ENCODE data around the gene NUDT11. TPM values are rescaled to one million over a fixed set of nuclear protein-coding genes. Genes with fewer than 3 reads are reported as not detected.
A peak's percentile ranks its signal among the peaks of the same experiment; 100 is the strongest.

The NUDT11 gene
- total RNA-seq, 1 donor from 2014 or later: 1.5 TPM

DNA sequence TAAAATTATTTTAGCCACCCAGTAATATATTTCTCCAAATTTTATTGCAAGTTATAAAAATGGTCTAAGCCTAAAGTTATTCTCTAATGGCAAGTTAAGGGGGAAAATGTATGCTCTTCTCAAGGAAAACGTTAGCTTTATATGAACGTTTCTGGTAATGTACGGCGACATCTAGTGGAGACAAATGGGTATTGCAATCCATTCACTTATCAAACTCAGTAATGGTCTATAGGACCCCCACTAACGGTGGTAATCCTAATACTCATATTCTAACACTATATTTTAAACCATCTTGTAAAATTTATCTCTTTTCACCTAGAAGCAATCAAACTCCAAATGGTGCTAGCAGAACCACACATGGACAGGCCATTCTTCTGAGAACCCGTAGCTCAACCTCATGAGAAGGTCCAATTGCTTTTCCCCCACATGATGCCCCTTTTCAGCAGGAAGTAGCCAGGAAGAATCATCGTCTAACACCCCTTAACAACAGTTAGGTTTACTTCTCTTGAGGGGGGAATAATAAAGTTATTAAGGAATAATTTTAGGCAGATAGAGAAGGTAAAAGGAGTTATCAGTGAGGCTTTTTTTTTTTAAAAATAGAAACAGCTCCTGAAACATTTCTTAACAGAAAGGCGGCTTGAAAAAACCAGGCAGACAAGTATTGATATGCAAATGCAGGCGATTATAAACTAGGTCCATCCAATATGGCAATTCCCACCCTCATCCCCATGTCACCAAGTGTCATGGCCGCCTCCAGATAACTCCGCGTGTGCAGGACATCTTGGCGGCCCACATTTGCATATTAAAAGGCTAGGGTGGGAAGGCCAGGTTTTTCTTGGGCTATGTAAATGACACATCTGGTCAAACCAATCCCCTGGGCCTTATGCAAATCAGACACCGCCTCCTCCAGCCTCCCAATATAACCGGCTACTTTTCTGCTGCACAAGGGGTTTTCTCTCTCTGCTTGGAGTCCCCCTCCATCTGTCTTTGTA is 35.0 kb downstream of the NUDT11 start:
- Histone ChIP-seq H3K4me3 (no peak overlapping the region), H3K9me3 (no peaks in the 10 kb centered on the region)
- intact Hi-C loops (cut with DNase I): no loop called here

DNA sequence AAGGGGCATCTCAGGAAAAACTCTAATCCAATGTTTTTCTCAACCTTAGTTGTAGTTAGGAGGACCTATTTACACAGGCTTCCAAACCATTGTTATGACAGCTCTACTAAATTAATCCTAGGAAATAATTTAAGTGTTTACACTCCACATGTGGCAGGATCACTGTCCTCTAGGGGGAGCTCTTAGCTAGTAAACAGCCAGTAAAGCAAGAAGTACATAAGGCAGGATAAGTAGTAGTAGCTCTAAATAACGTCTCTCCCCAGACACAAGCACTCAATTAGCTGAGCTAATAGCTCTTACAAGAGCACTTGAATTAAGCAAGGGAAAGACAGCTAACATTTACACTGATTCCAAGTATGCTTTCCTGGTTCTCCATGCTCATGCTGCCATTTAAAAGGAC is 37.3 kb downstream of the NUDT11 start:
- Histone ChIP-seq H3K4me3 (no peak overlapping the region), H3K36me3 (no peaks in the 10 kb centered on the region), H3K27me3 (no peaks in the 10 kb centered on the region), H3K9me3 (no peaks in the 10 kb centered on the region), H3K27ac (no peak overlapping the region), H3K4me1 (no peaks in the 10 kb centered on the region)
- no peak for TF ChIP-seq POLR2AphosphoS5 (IDR thresholded peaks at IDR 0.05; ENCODE audit: insufficient read depth in 1 of 2, low read depth in 1 of 2)
- TF ChIP-seq, protein P1, sequence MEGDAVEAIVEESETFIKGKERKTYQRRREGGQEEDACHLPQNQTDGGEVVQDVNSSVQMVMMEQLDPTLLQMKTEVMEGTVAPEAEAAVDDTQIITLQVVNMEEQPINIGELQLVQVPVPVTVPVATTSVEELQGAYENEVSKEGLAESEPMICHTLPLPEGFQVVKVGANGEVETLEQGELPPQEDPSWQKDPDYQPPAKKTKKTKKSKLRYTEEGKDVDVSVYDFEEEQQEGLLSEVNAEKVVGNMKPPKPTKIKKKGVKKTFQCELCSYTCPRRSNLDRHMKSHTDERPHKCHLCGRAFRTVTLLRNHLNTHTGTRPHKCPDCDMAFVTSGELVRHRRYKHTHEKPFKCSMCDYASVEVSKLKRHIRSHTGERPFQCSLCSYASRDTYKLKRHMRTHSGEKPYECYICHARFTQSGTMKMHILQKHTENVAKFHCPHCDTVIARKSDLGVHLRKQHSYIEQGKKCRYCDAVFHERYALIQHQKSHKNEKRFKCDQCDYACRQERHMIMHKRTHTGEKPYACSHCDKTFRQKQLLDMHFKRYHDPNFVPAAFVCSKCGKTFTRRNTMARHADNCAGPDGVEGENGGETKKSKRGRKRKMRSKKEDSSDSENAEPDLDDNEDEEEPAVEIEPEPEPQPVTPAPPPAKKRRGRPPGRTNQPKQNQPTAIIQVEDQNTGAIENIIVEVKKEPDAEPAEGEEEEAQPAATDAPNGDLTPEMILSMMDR (IDR thresholded peaks at IDR 0.05): no peak
- TF ChIP-seq POLR2A (IDR thresholded peaks at IDR 0.05): no peak
- intact Hi-C loops (cut with DNase I): no loop called here
- DNase-seq (ENCODE audit: extremely low spot score in 2 of 2): no peak

More for the DNA sequence above, 35.0 kb downstream of the NUDT11 start:
- Histone ChIP-seq H3K36me3 (no peaks in the 10 kb centered on the region), H3K27ac (no peak overlapping the region), H3K4me1 (no peaks in the 10 kb centered on the region), H3K27me3 (no peaks in the 10 kb centered on the region)
- no peak for DNase-seq (ENCODE audit: extremely low spot score in 2 of 2)
- TF ChIP-seq, protein P1 (IDR thresholded peaks at IDR 0.05): peak; percentile 53 to 67 (median 62)
- no peak for TF ChIP-seq POLR2A (IDR thresholded peaks at IDR 0.05)

DNA sequence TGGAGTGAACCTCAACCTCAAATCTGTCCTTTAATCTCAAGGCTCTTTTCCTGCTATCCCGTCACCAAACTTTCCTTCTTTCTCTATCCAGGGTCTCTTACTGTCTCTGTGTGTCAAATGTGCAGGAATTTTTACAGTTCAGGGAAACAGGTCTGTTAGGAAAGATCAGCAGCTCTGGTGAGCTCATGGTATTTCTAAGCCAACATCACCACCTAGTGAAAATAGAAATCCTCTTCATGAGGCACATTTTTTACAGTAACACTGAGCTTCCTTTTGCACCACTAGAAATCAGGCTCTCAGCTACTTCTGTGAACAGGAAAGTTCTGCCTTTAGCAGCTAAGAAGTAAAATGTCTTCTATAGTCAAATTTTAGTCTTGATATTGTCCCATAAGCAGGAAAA is 39.6 kb downstream of the NUDT11 start:
- no peak overlapping the region for H3K4me3 ChIP-seq
- H3K27ac ChIP-seq: no peak overlapping the region
- no peaks in the 10 kb centered on the region for H3K4me1 ChIP-seq
- intact Hi-C loops (cut with DNase I): no loop called here
- H3K36me3 ChIP-seq: no peaks in the 10 kb centered on the region
- H3K27me3 ChIP-seq: no peaks in the 10 kb centered on the region
- TF ChIP-seq POLR2AphosphoS5 (IDR thresholded peaks at IDR 0.05; ENCODE audit: insufficient read depth in 1 of 2, low read depth in 1 of 2) (no peak), POLR2A (IDR thresholded peaks at IDR 0.05) (no peak)
- TF ChIP-seq, protein P1 (IDR thresholded peaks at IDR 0.05): no peak
- no peak for DNase-seq (ENCODE audit: extremely low spot score in 2 of 2)
- H3K9me3 ChIP-seq: no peaks in the 10 kb centered on the region

DNA sequence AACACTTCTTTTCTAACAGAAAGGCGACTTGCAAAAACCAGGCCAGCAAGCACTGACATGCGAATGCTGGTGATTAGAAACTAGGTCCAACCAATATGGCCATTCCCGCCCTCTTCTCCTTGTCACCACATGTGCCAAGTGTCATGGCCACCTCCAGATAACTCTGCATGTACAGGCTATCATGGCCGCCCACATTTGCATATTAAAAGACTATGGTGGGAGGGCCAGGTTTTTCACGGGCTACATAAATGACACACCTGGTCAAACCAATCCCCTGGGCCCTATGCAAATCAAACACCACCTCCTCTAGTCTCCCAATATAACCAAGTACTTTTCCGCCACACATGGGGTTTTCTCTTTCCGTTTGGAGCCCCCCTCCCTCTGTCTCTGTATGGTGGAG is 40.1 kb downstream of the NUDT11 start:
- H3K9me3 ChIP-seq: no peaks in the 10 kb centered on the region
- no peaks in the 10 kb centered on the region for H3K36me3 ChIP-seq
- no peaks in the 10 kb centered on the region for H3K4me1 ChIP-seq
- TF ChIP-seq POLR2A (IDR thresholded peaks at IDR 0.05): no peak
- TF ChIP-seq, protein P1 (IDR thresholded peaks at IDR 0.05): no peak
- no peak for DNase-seq (ENCODE audit: extremely low spot score in 2 of 2)
- no peak overlapping the region for H3K4me3 ChIP-seq
- H3K27ac ChIP-seq: no peak overlapping the region
- intact Hi-C loops (cut with DNase I): no loop called here
- H3K27me3 ChIP-seq: no peaks in the 10 kb centered on the region

DNA sequence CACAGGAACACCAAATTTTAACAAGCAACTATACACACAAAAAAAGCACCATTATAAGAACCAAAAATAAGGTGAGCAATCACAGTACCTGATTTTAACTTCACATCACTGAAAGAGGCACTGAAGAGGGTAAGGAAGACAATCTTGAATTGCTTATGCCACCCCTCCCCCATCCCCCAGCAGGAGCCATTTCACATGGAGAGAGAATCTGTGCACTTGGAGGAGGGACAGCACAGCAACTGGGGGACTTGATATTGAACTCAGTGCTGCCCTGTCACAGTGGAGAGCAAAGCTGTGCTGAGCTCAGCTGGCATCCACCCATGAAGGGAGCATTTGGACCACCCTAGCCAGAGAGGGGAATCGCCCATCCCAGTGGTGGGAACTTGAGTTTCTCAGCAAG is 56.0 kb downstream of the NUDT11 start:
- H3K27me3 ChIP-seq: no peaks in the 10 kb centered on the region
- H3K9me3 ChIP-seq: no peaks in the 10 kb centered on the region
- no peak overlapping the region for H3K4me3 ChIP-seq
- no peak overlapping the region for H3K27ac ChIP-seq
- intact Hi-C loops (cut with DNase I): no loop called here
- no peaks in the 10 kb centered on the region for H3K36me3 ChIP-seq
- no peaks in the 10 kb centered on the region for H3K4me1 ChIP-seq
- DNase-seq (ENCODE audit: extremely low spot score in 2 of 2): no peak
- TF ChIP-seq POLR2AphosphoS5 (IDR thresholded peaks at IDR 0.05; ENCODE audit: insufficient read depth in 1 of 2, low read depth in 1 of 2) (no peak), POLR2A (IDR thresholded peaks at IDR 0.05) (no peak)
- TF ChIP-seq, protein P1 (IDR thresholded peaks at IDR 0.05): no peak
